Epithelial cell of proximal tubule (primary cell): Measurements from ENCODE around the gene MEF2A. TPM values are rescaled to one million over a fixed set of nuclear protein-coding genes. Genes with fewer than 3 reads are reported as not detected.

Experiments used
- DNase-seq: peaks from one replicate; pipeline ENCODE4 v3.0.0-alpha.2; 2011; ENCODE audit warnings: low read depth
- H3K4me3 ChIP-seq: 2 replicates; pipeline ENCODE4 v1.5.1; 2011; ENCODE audit warnings: low read depth, mild to moderate bottlenecking, low read length
- CTCF ChIP-seq: conservative IDR thresholded peaks from 2 replicates; pipeline ENCODE4 v1.5.1; 2012; ENCODE audit warnings: low read depth, mild to moderate bottlenecking, low read length
- total RNA-seq: library from RNA; depleted of rRNA; stranded (reverse); fragments of >200 nt; gene quantifications from 2 replicates; pipeline ENCODE4 v1.2.3, GENCODE V29; 2015

The MEF2A gene
- total RNA-seq, 1 donor from 2014 or later: 30.2 TPM

- no peak for DNase-seq
- no peak for TF ChIP-seq CTCF
- no peak overlapping the region for H3K4me3 ChIP-seq
These were observed 120.5 kb downstream of the MEF2A start for GRCh38 chr15:99686290-99686689.

GRCh38 chr15:99692825-99693224 lies 127.0 kb downstream of the MEF2A start:
- TF ChIP-seq CTCF: no peak
- no peak overlapping the region for H3K4me3 ChIP-seq
- DNase-seq: no peak

GRCh38 chr15:99696096-99696495 lies 130.3 kb downstream of the MEF2A start:
- no peak for TF ChIP-seq CTCF
- no peak overlapping the region for H3K4me3 ChIP-seq
- no peak for DNase-seq

GRCh38 chr15:99702895-99703602 lies 137.3 kb downstream of the MEF2A start:
- H3K4me3 ChIP-seq: no peak overlapping the region
- no peak for DNase-seq
- no peak for TF ChIP-seq CTCF

- no peak overlapping the region for H3K4me3 ChIP-seq
- peak; percentile 63 for TF ChIP-seq CTCF
- DNase-seq: peak; percentile 87
These were observed 138.0 kb downstream of the MEF2A start for GRCh38 chr15:99703603-99704443.

GRCh38 chr15:99704444-99704838 lies 138.7 kb downstream of the MEF2A start:
- peak; percentile 80 for TF ChIP-seq CTCF
- no peak overlapping the region for H3K4me3 ChIP-seq
- DNase-seq: peak; percentile 82
